Mesenchymal stem cell (in vitro differentiated cells and primary cell): ENCODE results near the gene SGIP1.
"Not testable (repeated sequence)": the region's sequence is repeated elsewhere in the genome, so short reads cannot be mapped to it uniquely, and the experiment has no call there.

Experiments
- DNase-seq: peaks from one replicate; pipeline ENCODE4 v3.0.0-alpha.2; 2013
- H2AFZ ChIP-seq: one replicate; pipeline ENCODE4 v1.6.1; 2013; ENCODE audit warnings: low read depth, mild to moderate bottlenecking, control low read depth, inconsistent platforms, low read length, moderate library complexity
- H2AK5ac ChIP-seq: 2 replicates; pipeline ENCODE4 v1.6.1; 2013; ENCODE audit warnings: low read length, moderate library complexity, mild to moderate bottlenecking, inconsistent platforms; ENCODE audit not compliant: severe bottlenecking
- H2BK120ac ChIP-seq: one replicate; pipeline ENCODE4 v1.6.1; 2013; ENCODE audit warnings: low read depth, mild to moderate bottlenecking, inconsistent platforms, low read length, moderate library complexity
- H2BK12ac ChIP-seq, 2 experiments: one replicate each; pipeline ENCODE4 v1.6.1; 2013; ENCODE audit warnings: inconsistent platforms in 2 of 2, low read length in 2 of 2, mild to moderate bottlenecking in 2 of 2, moderate library complexity in 2 of 2, control low read depth in 1 of 2
- H2BK15ac ChIP-seq: one replicate; pipeline ENCODE4 v1.6.1; 2013; ENCODE audit warnings: mild to moderate bottlenecking, low read depth, inconsistent platforms; ENCODE audit not compliant: poor library complexity, severe bottlenecking
- H2BK5ac ChIP-seq: 2 replicates; pipeline ENCODE4 v1.6.1; 2013; ENCODE audit warnings: low read depth, mild to moderate bottlenecking, low read length, control low read depth, inconsistent platforms; ENCODE audit not compliant: poor library complexity, severe bottlenecking
- H3K14ac ChIP-seq, 2 experiments: one replicate each; pipeline ENCODE4 v1.6.1; 2013; ENCODE audit warnings: inconsistent platforms in 2 of 2, low read length in 2 of 2, control low read depth in 1 of 2, mild to moderate bottlenecking in 1 of 2, moderate library complexity in 1 of 2
- H3K18ac ChIP-seq, 2 experiments: one replicate each; pipeline ENCODE4 v1.6.1; 2013; ENCODE audit warnings: inconsistent platforms in 2 of 2, low read length in 2 of 2, control low read depth in 1 of 2, low read depth in 1 of 2, mild to moderate bottlenecking in 1 of 2
- H3K23ac ChIP-seq, 2 experiments: one replicate each; pipeline ENCODE4 v1.6.1; 2013; ENCODE audit warnings: inconsistent platforms in 2 of 2, low read length in 2 of 2, mild to moderate bottlenecking in 2 of 2, moderate library complexity in 2 of 2, control low read depth in 1 of 2
- H3K27ac ChIP-seq: 2 replicates; pipeline ENCODE4 v1.5.1; 2013; ENCODE audit warnings: mild to moderate bottlenecking, moderate library complexity, low read length, control low read depth, inconsistent platforms; ENCODE audit not compliant: poor library complexity, severe bottlenecking
- H3K27me3 ChIP-seq, 2 experiments: 2 replicates each; pipeline versions ENCODE4 v1.6.1 to v1.7.0; 2013; ENCODE audit warnings: low read length in 2 of 2, mild to moderate bottlenecking in 2 of 2, moderate library complexity in 2 of 2, control low read depth in 1 of 2, inconsistent platforms in 1 of 2; ENCODE audit not compliant: control insufficient read depth in 1 of 2, insufficient read depth in 1 of 2
- H3K36me3 ChIP-seq, 2 experiments: 2 replicates each; pipeline versions ENCODE4 v1.6.1 to v1.7.0; 2013; ENCODE audit warnings: low read length in 2 of 2, control low read depth in 1 of 2, inconsistent platforms in 1 of 2, low read depth in 1 of 2, mild to moderate bottlenecking in 1 of 2; ENCODE audit not compliant: insufficient read depth in 2 of 2, control insufficient read depth in 1 of 2
- H3K4ac ChIP-seq, 2 experiments: one replicate each; pipeline ENCODE4 v1.6.1; 2013; ENCODE audit warnings: inconsistent platforms in 2 of 2, low read length in 2 of 2, mild to moderate bottlenecking in 2 of 2, moderate library complexity in 2 of 2, control low read depth in 1 of 2, low read depth in 1 of 2
- H3K4me1 ChIP-seq: 2 replicates; pipeline ENCODE4 v1.6.1; 2013; ENCODE audit warnings: low read depth, low read length, control low read depth; ENCODE audit not compliant: control insufficient read depth, insufficient read depth
- H3K4me2 ChIP-seq: 2 replicates; pipeline ENCODE4 v1.6.1; 2013; ENCODE audit warnings: low read length, mild to moderate bottlenecking, inconsistent platforms; ENCODE audit not compliant: poor library complexity, severe bottlenecking
- H3K4me3 ChIP-seq, 2 experiments: 2 replicates each; pipeline versions ENCODE4 v1.5.1 to v1.7.0; 2013; ENCODE audit warnings: low read length in 2 of 2, mild to moderate bottlenecking in 2 of 2, control low read depth in 1 of 2, low read depth in 1 of 2; ENCODE audit not compliant: insufficient read depth in 1 of 2
- H3K79me1 ChIP-seq: replicated peaks from 2 replicates; pipeline ENCODE4 v1.6.1; 2013; ENCODE audit warnings: mild to moderate bottlenecking, control low read depth, low read length, inconsistent platforms; ENCODE audit not compliant: poor library complexity, severe bottlenecking
- H3K9ac ChIP-seq: 2 replicates; pipeline ENCODE4 v1.7.0; 2013; ENCODE audit warnings: mild to moderate bottlenecking, low read length, moderate library complexity
- H3K9me3 ChIP-seq: 2 replicates; pipeline ENCODE4 v1.7.0; 2013; ENCODE audit warnings: mild to moderate bottlenecking, low read length; ENCODE audit not compliant: control insufficient read depth
- H4K8ac ChIP-seq: one replicate; pipeline ENCODE4 v1.6.1; 2013; ENCODE audit warnings: inconsistent platforms, mild to moderate bottlenecking, low read length, moderate library complexity
- H4K91ac ChIP-seq: one replicate; pipeline ENCODE4 v1.6.1; 2013; ENCODE audit warnings: mild to moderate bottlenecking, low read length, inconsistent platforms
- WGBS: methylation state at CpG from one replicate; pipeline ENCODE4 v1.1.7; 2013; ENCODE audit warnings: mixed read lengths; 5-methylcytosine and 5-hydroxymethylcytosine counted together

The SGIP1 gene

GRCh38 chr1:66787641-66788040 is 253.7 kb downstream of the SGIP1 start:
- Histone ChIP-seq H3K4me1 (no peaks in the 10 kb centered on the region), H3K4me2 (no peak overlapping the region), H3K36me3 (no peaks in the 10 kb centered on the region), H3K23ac (no peak overlapping the region), H4K91ac (no peak overlapping the region), H2BK12ac (no peak overlapping the region), H3K18ac (no peak overlapping the region), H2BK15ac (no peak overlapping the region), H3K27ac (no peak overlapping the region), H2AFZ (no peak overlapping the region), H2AK5ac (no peak overlapping the region), H3K9me3 (no peaks in the 10 kb centered on the region), H3K14ac (no peak overlapping the region), H4K8ac (no peak overlapping the region), H3K79me1 (no peaks in the 10 kb centered on the region), H3K27me3 (no peaks in the 10 kb centered on the region), H2BK5ac (no peak overlapping the region), H3K4ac (no peak overlapping the region), H2BK120ac (no peak overlapping the region), H3K9ac (no peak overlapping the region), H3K4me3 (no peak overlapping the region)
- 100% methylated on average over 2 of the region's 4 CpGs for WGBS
- no peak for DNase-seq

GRCh38 chr1:66788231-66788939 is 254.4 kb downstream of the SGIP1 start:
- H4K8ac ChIP-seq = no peak overlapping the region
- H3K36me3 ChIP-seq = no peaks in the 10 kb centered on the region
- no peak overlapping the region for H2BK120ac ChIP-seq
- DNase-seq = no peak
- no peak overlapping the region for H2BK5ac ChIP-seq
- no peak overlapping the region for H3K14ac ChIP-seq
- H3K4me2 ChIP-seq = no peak overlapping the region
- H3K9me3 ChIP-seq = no peaks in the 10 kb centered on the region
- no peak overlapping the region for H3K4me3 ChIP-seq
- H3K23ac ChIP-seq = no peak overlapping the region
- H2BK12ac ChIP-seq = no peak overlapping the region
- H3K9ac ChIP-seq = no peak overlapping the region
- H3K27ac ChIP-seq = no peak overlapping the region
- no peaks in the 10 kb centered on the region for H3K4me1 ChIP-seq
- no peak overlapping the region for H2AFZ ChIP-seq
- no peaks in the 10 kb centered on the region for H3K27me3 ChIP-seq
- H3K4ac ChIP-seq = no peak overlapping the region
- H4K91ac ChIP-seq = no peak overlapping the region
- 89% methylated on average over 3 of the region's 6 CpGs for WGBS
- H3K79me1 ChIP-seq = no peaks in the 10 kb centered on the region
- no peak overlapping the region for H3K18ac ChIP-seq
- no peak overlapping the region for H2BK15ac ChIP-seq
- H2AK5ac ChIP-seq = no peak overlapping the region

- WGBS = no CpG with 5 or more reads among the region's 5 CpGs
These were observed 258.0 kb downstream of the SGIP1 start for GRCh38 chr1:66791621-66792610.

GRCh38 chr1:66795839-66796238 is 261.9 kb downstream of the SGIP1 start:
- not testable (repeated sequence) for H2AK5ac ChIP-seq, H3K4me3 ChIP-seq, H3K14ac ChIP-seq, H3K4me1 ChIP-seq, H2AFZ ChIP-seq, H4K91ac ChIP-seq, H3K4me2 ChIP-seq, H3K79me1 ChIP-seq, H2BK120ac ChIP-seq, H3K9me3 ChIP-seq, H3K36me3 ChIP-seq, DNase-seq, H3K4ac ChIP-seq, H2BK15ac ChIP-seq, H2BK12ac ChIP-seq, H3K23ac ChIP-seq, H3K18ac ChIP-seq, H3K27me3 ChIP-seq, H3K9ac ChIP-seq, H3K27ac ChIP-seq, H2BK5ac ChIP-seq, H4K8ac ChIP-seq
- WGBS = 100% methylated on average over 1 of the region's 2 CpGs

More at GRCh38 chr1:66791621-66792610, 258.0 kb downstream of the SGIP1 start:
- Histone ChIP-seq H3K18ac (no peak overlapping the region), H2BK12ac (no peak overlapping the region), H2AK5ac (no peak overlapping the region), H3K4me1 (no peaks in the 10 kb centered on the region), H3K9ac (no peak overlapping the region), H3K4ac (no peak overlapping the region), H2AFZ (no peak overlapping the region), H3K9me3 (no peaks in the 10 kb centered on the region), H2BK5ac (no peak overlapping the region), H3K14ac (no peak overlapping the region), H3K4me2 (no peak overlapping the region), H3K23ac (no peak overlapping the region), H4K8ac (no peak overlapping the region), H3K36me3 (no peaks in the 10 kb centered on the region), H2BK15ac (no peak overlapping the region), H3K27ac (no peak overlapping the region), H4K91ac (no peak overlapping the region), H2BK120ac (no peak overlapping the region), H3K4me3 (no peak overlapping the region), H3K79me1 (no peaks in the 10 kb centered on the region), H3K27me3 (no peaks in the 10 kb centered on the region)
- no peak for DNase-seq
